Measurements from ENCODE around the gene FRRS1.
A peak's percentile ranks its signal among the peaks of the same experiment; 100 is the strongest.

Gene FRRS1

DNA sequence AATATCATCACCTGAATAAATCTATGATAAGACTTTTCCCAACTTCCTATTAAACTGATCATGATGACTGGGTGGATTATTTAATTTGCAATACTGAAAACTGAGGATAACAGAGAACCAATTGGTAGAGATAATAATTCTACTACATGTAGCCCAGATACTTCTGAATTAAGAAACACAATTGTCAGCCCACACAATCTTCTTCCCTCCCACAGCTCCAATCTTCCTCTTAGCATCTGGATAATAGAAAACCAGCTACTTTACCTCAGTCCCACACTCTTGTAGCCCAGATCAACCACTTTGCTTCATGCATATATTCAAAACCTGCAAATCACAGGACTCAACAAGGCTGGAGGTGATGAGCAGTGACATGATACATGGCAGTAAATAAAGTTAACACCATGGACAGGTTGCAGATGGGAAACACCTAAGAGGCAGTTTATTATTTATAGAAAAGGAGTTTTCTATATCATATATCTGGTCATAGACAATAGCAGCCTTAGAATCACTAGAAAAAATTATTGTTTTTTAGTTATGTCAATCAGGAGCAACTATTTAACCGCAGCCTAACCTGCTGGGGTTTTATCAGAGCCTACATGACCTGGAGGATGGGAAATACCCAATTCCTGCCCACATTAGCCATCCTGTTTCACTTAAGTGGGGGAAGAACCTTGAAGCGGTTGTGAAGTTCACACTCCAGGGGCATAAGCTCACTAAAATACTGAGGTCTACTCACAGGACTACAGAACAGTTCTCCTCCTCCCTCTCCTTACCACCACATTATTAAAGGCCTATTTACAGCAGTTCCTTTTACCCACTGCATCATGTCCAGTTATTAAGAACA is 16.7 kb downstream of the FRRS1 start:
- no peak for TF ChIP-seq POLR2AphosphoS5 (IDR thresholded peaks at IDR 0.05; ENCODE audit: low read depth, low read length)
- TF ChIP-seq POLR2A (IDR thresholded peaks at IDR 0.05; ENCODE audit: low read depth, low read length), result no peak
- no peak for TF ChIP-seq TAF1 (IDR thresholded peaks at IDR 0.05; ENCODE audit: borderline replicate concordance, low read depth, low read length)
- DNase-seq (ENCODE audit: insufficient read length) (no peak), FAIRE-seq (peak; percentile 84)

- FAIRE-seq, result no peak
- TF ChIP-seq POLR2A (IDR thresholded peaks at IDR 0.05; ENCODE audit: low read depth, low read length) (no peak), TAF1 (IDR thresholded peaks at IDR 0.05; ENCODE audit: borderline replicate concordance, low read depth, low read length) (no peak), POLR2AphosphoS5 (IDR thresholded peaks at IDR 0.05; ENCODE audit: low read depth, low read length) (no peak)
- DNase-seq (ENCODE audit: insufficient read length), result no peak
These were observed 18.0 kb downstream of the FRRS1 start for GRCh38 chr1:99748419-99748818.

GRCh38 chr1:99745684-99746083 is 20.8 kb downstream of the FRRS1 start:
- DNase-seq (ENCODE audit: insufficient read length) (no peak), FAIRE-seq (no peak)
- TF ChIP-seq TAF1 (IDR thresholded peaks at IDR 0.05; ENCODE audit: borderline replicate concordance, low read depth, low read length), result no peak
- TF ChIP-seq POLR2A (IDR thresholded peaks at IDR 0.05; ENCODE audit: low read depth, low read length), result no peak
- TF ChIP-seq POLR2AphosphoS5 (IDR thresholded peaks at IDR 0.05; ENCODE audit: low read depth, low read length), result no peak

DNA sequence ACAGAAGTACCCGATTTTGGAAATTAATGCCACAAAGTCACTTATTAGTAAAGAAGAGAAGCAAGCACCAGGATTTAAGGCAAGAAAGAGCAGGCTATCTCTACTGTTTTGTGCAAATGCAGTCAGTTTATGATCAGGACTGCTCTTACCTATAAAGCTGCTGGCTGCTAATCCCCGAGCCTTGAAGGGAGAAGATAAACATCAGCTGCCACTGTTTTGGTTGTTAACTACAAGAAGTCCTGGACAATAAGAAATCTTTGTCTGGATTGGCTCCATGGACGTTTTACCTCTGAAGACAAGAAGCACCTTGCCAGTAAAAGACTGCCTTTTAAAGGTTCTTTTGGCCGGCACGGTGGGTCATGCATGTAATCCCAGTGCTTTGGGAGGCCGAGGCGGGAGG is 21.4 kb downstream of the FRRS1 start:
- TF ChIP-seq POLR2AphosphoS5 (IDR thresholded peaks at IDR 0.05; ENCODE audit: low read depth, low read length), result no peak
- TF ChIP-seq POLR2A (IDR thresholded peaks at IDR 0.05; ENCODE audit: low read depth, low read length), result no peak
- TF ChIP-seq TAF1 (IDR thresholded peaks at IDR 0.05; ENCODE audit: borderline replicate concordance, low read depth, low read length), result no peak
- no peak for DNase-seq (ENCODE audit: insufficient read length)
- FAIRE-seq, result no peak

- TF ChIP-seq TAF1 (IDR thresholded peaks at IDR 0.05; ENCODE audit: borderline replicate concordance, low read depth, low read length), result no peak
- TF ChIP-seq POLR2A (IDR thresholded peaks at IDR 0.05; ENCODE audit: low read depth, low read length), result no peak
- TF ChIP-seq POLR2AphosphoS5 (IDR thresholded peaks at IDR 0.05; ENCODE audit: low read depth, low read length), result no peak
- no peak for DNase-seq (ENCODE audit: insufficient read length)
- FAIRE-seq, result no peak
These were observed 26.3 kb downstream of the FRRS1 start for GRCh38 chr1:99740141-99740540.

GRCh38 chr1:99738858-99739465 is 27.5 kb downstream of the FRRS1 start:
- FAIRE-seq (no peak), DNase-seq (ENCODE audit: insufficient read length) (no peak)
- TF ChIP-seq TAF1 (IDR thresholded peaks at IDR 0.05; ENCODE audit: borderline replicate concordance, low read depth, low read length) (no peak), POLR2A (IDR thresholded peaks at IDR 0.05; ENCODE audit: low read depth, low read length) (no peak), POLR2AphosphoS5 (IDR thresholded peaks at IDR 0.05; ENCODE audit: low read depth, low read length) (no peak)

DNA sequence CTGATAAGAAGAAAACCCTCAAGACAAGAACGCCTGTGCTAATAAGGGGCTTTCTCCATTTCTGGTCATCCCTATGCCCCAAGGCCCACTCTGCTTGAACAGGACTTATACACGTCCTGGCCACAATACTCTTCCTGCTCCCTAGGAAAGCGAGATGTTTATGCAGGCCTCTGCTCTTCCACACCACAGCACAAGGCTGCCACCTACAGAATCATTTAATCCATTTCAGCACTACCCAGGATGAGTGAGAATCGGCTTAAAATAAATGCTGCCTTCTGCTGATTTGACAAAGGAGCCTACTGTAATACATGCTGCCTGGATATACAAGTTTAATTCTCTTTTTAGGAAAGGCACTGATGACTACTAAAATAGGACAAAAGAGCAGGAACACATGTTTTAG is 29.4 kb downstream of the FRRS1 start:
- DNase-seq (ENCODE audit: insufficient read length), result no peak
- TF ChIP-seq POLR2AphosphoS5 (IDR thresholded peaks at IDR 0.05; ENCODE audit: low read depth, low read length), result no peak
- TF ChIP-seq TAF1 (IDR thresholded peaks at IDR 0.05; ENCODE audit: borderline replicate concordance, low read depth, low read length), result no peak
- TF ChIP-seq POLR2A (IDR thresholded peaks at IDR 0.05; ENCODE audit: low read depth, low read length), result no peak
- no peak for FAIRE-seq

DNA sequence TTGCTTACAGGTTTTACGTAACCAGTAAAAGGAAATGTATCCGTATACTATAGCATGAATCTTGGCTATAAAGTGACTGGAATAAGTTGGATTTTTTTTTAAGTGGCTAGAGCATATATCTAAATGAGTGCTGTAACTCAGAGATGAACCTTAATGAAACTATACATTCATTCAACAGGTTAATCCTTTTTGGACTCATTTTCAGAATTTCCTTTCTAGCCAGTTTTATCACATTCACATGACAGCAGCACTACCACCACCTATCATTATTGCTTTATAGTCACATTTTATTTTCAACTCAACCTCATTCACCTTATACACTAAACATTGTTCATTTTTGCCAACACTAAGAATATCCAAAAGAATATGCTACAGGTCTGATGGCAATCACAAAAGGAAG is 30.6 kb downstream of the FRRS1 start:
- DNase-seq (ENCODE audit: insufficient read length) (no peak), FAIRE-seq (peak; percentile 50)
- TF ChIP-seq TAF1 (IDR thresholded peaks at IDR 0.05; ENCODE audit: borderline replicate concordance, low read depth, low read length) (no peak), POLR2AphosphoS5 (IDR thresholded peaks at IDR 0.05; ENCODE audit: low read depth, low read length) (no peak)

GRCh38 chr1:99731384-99731783 is 35.1 kb downstream of the FRRS1 start:
- FAIRE-seq, result no peak

DNA sequence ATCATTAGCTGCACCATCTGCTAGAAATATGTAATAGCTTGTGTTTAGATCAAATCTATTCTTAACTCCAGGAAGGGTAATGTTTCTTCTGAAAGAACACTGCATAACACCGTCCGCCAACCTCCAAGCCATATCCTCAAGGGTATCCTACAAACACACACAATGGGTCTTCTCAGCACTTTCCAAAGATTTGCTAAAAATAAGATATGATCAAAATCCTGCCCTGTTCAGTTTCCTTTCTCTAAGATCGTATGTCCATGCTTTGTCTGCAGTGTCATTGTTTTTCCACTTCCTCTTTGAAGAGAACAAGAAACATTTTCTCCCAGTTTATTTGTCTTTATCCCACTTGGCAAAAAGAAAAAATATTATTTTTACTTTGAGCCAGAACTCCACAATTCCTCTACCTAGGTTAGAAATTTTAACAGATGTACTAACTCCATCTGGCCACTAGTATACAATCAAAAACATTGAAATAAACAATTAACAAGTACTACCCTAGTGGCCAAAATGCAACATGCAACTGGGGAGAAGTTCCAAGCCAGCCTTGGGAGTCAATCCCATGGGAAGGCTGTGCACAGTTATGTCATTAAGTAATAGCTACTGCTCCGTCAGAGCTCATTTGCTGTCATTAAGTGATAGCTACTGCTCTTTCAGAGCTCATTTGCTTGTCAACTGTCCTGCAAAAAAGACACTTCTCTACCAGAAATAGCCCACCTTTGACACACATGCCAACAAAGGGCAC is 37.8 kb downstream of the FRRS1 start:
- TF ChIP-seq POLR2AphosphoS5 (IDR thresholded peaks at IDR 0.05; ENCODE audit: low read depth, low read length) (no peak), POLR2A (IDR thresholded peaks at IDR 0.05; ENCODE audit: low read depth, low read length) (no peak), TAF1 (IDR thresholded peaks at IDR 0.05; ENCODE audit: borderline replicate concordance, low read depth, low read length) (no peak)
- no peak for DNase-seq (ENCODE audit: insufficient read length)
- no peak for FAIRE-seq

More at GRCh38 chr1:99731384-99731783, 35.1 kb downstream of the FRRS1 start:
- TF ChIP-seq POLR2AphosphoS5 (IDR thresholded peaks at IDR 0.05; ENCODE audit: low read depth, low read length) (no peak), TAF1 (IDR thresholded peaks at IDR 0.05; ENCODE audit: borderline replicate concordance, low read depth, low read length) (no peak), POLR2A (IDR thresholded peaks at IDR 0.05; ENCODE audit: low read depth, low read length) (no peak)
- no peak for DNase-seq (ENCODE audit: insufficient read length)

GRCh38 chr1:99727575-99728185 is 38.8 kb downstream of the FRRS1 start:
- no peak for DNase-seq (ENCODE audit: insufficient read length)
- no peak for TF ChIP-seq TAF1 (IDR thresholded peaks at IDR 0.05; ENCODE audit: borderline replicate concordance, low read depth, low read length)
- no peak for TF ChIP-seq POLR2A (IDR thresholded peaks at IDR 0.05; ENCODE audit: low read depth, low read length)
- TF ChIP-seq POLR2AphosphoS5 (IDR thresholded peaks at IDR 0.05; ENCODE audit: low read depth, low read length), result no peak
- FAIRE-seq, result no peak
